ENCODE data around the gene ATP2B3.

DNA sequence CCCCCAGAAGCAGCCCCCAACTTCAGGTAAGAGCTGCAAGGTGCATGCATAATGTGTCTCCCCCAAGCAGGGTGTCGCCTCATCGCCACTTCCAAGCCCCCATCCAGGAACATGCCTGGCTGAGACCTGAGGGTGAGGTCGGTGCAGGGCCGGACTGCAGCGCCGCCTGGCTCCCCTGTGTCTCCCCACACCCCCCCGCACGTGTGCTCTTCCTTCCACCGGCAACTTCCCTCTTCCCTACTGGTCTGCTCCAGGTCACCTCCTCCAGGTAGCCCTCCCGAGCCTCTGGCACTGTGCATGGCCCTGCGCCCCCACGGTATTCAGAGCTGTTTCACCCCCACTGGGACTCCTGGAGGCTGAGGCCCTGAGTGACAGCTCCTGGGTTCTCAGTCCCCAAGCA is 24.9 kb upstream of the ATP2B3 start:
- TF ChIP-seq SP1 (IDR thresholded peaks at IDR 0.05) = no peak
- TF ChIP-seq FOXA1 (IDR thresholded peaks at IDR 0.05) = no peak
- no peak for TF ChIP-seq FOXK2 (IDR thresholded peaks at IDR 0.05)
- no peak for TF ChIP-seq SUZ12 (IDR thresholded peaks at IDR 0.05)
- TF ChIP-seq LEF1 (IDR thresholded peaks at IDR 0.05; ENCODE audit: borderline replicate concordance) = no peak
- no peak for TF ChIP-seq NFRKB (IDR thresholded peaks at IDR 0.05)
- TF ChIP-seq L3MBTL2 (conservative IDR thresholded peaks at IDR 0.05) = no peak
- no peak for TF ChIP-seq ZNF384 (IDR thresholded peaks at IDR 0.05)
